Right lobe of liver (tissue), 4 donors: ENCODE measurements around the gene TBC1D5.
"Not testable (repeated sequence)": the region's sequence is repeated elsewhere in the genome, so short reads cannot be mapped to it uniquely, and the experiment has no call there.

Experiments used
- POLR2A ChIP-seq: fragments of 450-650 bp; IDR thresholded peaks from one replicate; pipeline ENCODE4 v1.6.1; 2017; ENCODE audit warnings: antibody characterized with exemption, mild to moderate bottlenecking
- TF ChIP-seq, protein P1 (sequence below), 4 donors: fragments of 200-600 bp in 3 of 4; fragments of 450-650 bp in 1 of 4; IDR thresholded peaks; one replicate each; pipeline versions ENCODE4 v1.5.1 to v1.8.0; 2016 to 2022; ENCODE audit warnings: antibody characterized with exemption in 4 of 4, mild to moderate bottlenecking in 2 of 4
- donor health status: DM: no; HTN: no; CAD: no.
- donor health status: DM: no; HTN: no; CAD: no.
- donor health status: DM: no; HTN: yes; CAD: no.

GRCh38 chr3:17699815-17700214, 42.6 kb downstream of the TBC1D5 start:
- TF ChIP-seq, protein P1, sequence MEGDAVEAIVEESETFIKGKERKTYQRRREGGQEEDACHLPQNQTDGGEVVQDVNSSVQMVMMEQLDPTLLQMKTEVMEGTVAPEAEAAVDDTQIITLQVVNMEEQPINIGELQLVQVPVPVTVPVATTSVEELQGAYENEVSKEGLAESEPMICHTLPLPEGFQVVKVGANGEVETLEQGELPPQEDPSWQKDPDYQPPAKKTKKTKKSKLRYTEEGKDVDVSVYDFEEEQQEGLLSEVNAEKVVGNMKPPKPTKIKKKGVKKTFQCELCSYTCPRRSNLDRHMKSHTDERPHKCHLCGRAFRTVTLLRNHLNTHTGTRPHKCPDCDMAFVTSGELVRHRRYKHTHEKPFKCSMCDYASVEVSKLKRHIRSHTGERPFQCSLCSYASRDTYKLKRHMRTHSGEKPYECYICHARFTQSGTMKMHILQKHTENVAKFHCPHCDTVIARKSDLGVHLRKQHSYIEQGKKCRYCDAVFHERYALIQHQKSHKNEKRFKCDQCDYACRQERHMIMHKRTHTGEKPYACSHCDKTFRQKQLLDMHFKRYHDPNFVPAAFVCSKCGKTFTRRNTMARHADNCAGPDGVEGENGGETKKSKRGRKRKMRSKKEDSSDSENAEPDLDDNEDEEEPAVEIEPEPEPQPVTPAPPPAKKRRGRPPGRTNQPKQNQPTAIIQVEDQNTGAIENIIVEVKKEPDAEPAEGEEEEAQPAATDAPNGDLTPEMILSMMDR (IDR thresholded peaks at IDR 0.05), result not testable (repeated sequence)
- not testable (repeated sequence) for TF ChIP-seq POLR2A
